Endothelial cell (in vitro differentiated cells): ENCODE measurements around the gene DCPS. TPM values are rescaled to one million over a fixed set of nuclear protein-coding genes. Genes with fewer than 3 reads are reported as not detected.

ENCODE experiments used
- DNase-seq: peaks from one replicate; pipeline ENCODE4 v3.0.0; 2021; ENCODE audit warnings: low spot score
- H3K27ac Mint-ChIP-seq: one replicate; pipeline ENCODE4 v1.8.0; 2021; ENCODE audit warnings: mixed read lengths, inconsistent platforms; ENCODE audit not compliant: unreplicated experiment
- H3K27me3 Mint-ChIP-seq: one replicate; pipeline ENCODE4 v1.8.0; 2021; ENCODE audit warnings: mild to moderate bottlenecking, moderate library complexity, mixed read lengths, inconsistent platforms; ENCODE audit not compliant: unreplicated experiment
- H3K36me3 Mint-ChIP-seq: one replicate; pipeline ENCODE4 v1.8.0; 2021; ENCODE audit warnings: mild to moderate bottlenecking, low read depth, mixed read lengths, inconsistent platforms; ENCODE audit not compliant: unreplicated experiment
- H3K4me1 Mint-ChIP-seq: one replicate; pipeline ENCODE4 v1.8.0; 2021; ENCODE audit warnings: mild to moderate bottlenecking, mixed read lengths, inconsistent platforms; ENCODE audit not compliant: unreplicated experiment
- H3K4me3 Mint-ChIP-seq: one replicate; pipeline ENCODE4 v1.8.0; 2021; ENCODE audit warnings: mild to moderate bottlenecking, mixed read lengths, inconsistent platforms; ENCODE audit not compliant: unreplicated experiment
- H3K9me3 Mint-ChIP-seq: one replicate; pipeline ENCODE4 v1.8.0; 2021; ENCODE audit warnings: mixed read lengths, inconsistent platforms; ENCODE audit not compliant: unreplicated experiment
- total RNA-seq: library from RNA; stranded (reverse); fragmentation: NEBNext Ultra II Directional; extraction: Animal tissue kit (Norgen Biotek cat#: 25700); gene quantifications from one replicate; pipeline ENCODE4 v1.2.1, GENCODE V29; 2021; ENCODE audit not compliant: unreplicated experiment
- TF ChIP-seq, protein P1 (sequence below): fragments of 200-600 bp; sonication (generic); IDR thresholded peaks from one replicate; pipeline ENCODE4 v1.5.0; 2021; ENCODE audit warnings: antibody characterized with exemption; ENCODE audit not compliant: unreplicated experiment

Gene DCPS
- total RNA-seq, 1 donor from 2014 or later, result 11.3 TPM

DNA sequence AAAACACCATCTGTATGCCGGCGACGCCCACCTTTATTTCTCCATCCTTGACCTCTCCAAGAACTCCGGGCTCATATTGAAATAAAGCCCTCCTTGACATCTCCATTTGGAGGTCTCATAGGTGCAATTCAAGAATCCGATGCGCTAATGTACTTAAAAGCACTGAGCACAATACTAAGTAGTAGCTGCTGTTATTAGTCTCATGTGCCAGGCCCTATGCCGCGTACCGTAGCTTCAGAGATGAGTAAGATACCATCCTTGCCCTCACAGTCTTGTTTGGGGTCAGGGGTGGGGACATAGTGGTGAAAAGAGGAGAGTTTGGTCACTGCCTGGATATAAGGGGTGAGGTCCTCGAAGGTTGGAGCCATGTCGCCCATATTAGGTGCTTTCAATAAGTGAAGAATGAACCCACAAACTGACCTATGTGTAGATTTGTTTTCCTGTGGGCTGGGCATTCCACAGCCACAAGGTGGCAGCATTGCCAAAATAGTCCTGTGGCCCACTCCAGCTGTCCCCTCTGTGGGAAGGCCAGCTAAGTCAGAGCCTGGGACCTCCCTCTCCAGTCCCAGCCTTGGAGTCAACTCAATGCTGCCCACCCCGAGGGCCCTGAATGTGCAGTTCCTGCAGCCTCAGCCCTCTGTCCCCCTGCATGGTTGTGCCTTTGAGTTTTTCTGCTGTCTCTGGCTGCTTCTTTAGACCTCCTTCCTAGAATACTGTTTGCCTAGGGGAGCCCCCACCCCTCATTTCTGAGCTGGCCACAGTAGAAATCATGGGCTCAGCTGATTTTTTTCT, 6.5 kb downstream of the DCPS start:
- Mint-ChIP-seq H3K4me3 (no peak overlapping the region), H3K36me3 (peaks cover 4% of the 10 kb centered on the region), H3K27ac (no peak overlapping the region), H3K27me3 (no peaks in the 10 kb centered on the region), H3K9me3 (no peaks in the 10 kb centered on the region), H3K4me1 (no peaks in the 10 kb centered on the region)
- TF ChIP-seq, protein P1, sequence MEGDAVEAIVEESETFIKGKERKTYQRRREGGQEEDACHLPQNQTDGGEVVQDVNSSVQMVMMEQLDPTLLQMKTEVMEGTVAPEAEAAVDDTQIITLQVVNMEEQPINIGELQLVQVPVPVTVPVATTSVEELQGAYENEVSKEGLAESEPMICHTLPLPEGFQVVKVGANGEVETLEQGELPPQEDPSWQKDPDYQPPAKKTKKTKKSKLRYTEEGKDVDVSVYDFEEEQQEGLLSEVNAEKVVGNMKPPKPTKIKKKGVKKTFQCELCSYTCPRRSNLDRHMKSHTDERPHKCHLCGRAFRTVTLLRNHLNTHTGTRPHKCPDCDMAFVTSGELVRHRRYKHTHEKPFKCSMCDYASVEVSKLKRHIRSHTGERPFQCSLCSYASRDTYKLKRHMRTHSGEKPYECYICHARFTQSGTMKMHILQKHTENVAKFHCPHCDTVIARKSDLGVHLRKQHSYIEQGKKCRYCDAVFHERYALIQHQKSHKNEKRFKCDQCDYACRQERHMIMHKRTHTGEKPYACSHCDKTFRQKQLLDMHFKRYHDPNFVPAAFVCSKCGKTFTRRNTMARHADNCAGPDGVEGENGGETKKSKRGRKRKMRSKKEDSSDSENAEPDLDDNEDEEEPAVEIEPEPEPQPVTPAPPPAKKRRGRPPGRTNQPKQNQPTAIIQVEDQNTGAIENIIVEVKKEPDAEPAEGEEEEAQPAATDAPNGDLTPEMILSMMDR, result peak; percentile 75
- DNase-seq, result peak; percentile 85

DNA sequence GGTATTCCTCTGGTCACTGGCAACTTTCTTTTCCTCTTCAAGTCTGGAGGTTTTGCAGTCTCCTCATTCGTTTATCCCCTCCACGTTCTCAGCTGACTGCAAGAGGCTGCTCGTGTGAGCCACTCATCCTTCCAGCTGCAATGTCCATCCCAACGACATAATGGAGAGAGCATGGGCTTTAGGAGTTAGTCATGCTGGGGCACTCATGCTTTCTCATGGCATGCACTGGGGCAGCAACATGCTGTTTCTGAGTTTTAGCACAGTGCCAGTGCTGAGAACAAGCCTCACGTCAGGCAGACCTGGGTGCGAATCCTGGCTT, 7.1 kb downstream of the DCPS start:
- Mint-ChIP-seq H3K36me3 (peaks cover 4% of the 10 kb centered on the region), H3K4me1 (peaks cover 2% of the 10 kb centered on the region), H3K27me3 (no peaks in the 10 kb centered on the region), H3K9me3 (no peaks in the 10 kb centered on the region), H3K4me3 (no peak overlapping the region), H3K27ac (no peak overlapping the region)
- TF ChIP-seq, protein P1, result no peak
- no peak for DNase-seq

DNA sequence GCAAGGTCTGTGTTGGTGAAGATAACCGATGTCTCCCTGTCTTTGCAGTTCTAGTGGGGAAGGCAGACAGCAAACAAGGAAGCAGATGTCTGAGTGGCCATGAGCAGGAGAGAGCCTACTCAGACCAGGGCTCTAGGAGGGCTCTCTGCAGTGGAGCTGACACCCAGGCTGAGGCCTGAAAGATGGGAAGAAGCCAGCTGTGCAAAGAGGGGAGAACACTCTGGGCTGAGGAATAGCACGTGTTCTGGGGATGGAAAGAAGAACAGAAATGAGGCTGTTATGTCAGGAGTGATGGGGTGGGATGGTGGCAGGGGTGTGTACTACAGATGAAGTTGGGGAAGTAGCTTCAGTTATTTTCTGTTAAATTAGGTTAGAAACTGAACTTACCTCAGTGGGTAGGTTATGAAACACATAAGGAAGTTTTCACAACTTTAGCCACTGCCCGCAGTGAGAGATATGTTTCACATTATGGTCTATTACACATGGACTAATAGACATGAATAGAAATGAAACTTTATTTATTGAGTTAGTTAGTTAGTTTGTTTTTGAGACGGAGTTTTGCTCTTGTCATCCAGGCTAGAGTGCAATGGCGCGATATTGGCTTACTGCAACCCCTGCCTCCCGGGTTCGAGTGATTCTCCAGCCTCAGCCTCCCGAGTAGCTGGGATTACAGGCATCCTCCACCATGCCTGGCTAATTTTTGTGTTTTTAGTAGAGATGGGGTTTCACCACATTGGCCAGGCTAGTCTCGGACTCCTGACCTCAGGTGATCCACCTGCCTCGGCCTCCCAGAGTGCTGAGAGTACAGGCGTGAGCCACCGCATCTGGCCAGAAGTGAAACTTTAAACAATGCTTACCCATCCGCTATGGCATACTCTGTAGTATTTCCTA, 7.8 kb downstream of the DCPS start:
- Mint-ChIP-seq H3K27me3 (no peaks in the 10 kb centered on the region), H3K4me3 (no peak overlapping the region), H3K27ac (no peak overlapping the region), H3K4me1 (peaks cover 7% of the 10 kb centered on the region), H3K36me3 (peaks cover 8% of the 10 kb centered on the region), H3K9me3 (no peaks in the 10 kb centered on the region)
- DNase-seq, result no peak
- TF ChIP-seq, protein P1, result no peak

DNA sequence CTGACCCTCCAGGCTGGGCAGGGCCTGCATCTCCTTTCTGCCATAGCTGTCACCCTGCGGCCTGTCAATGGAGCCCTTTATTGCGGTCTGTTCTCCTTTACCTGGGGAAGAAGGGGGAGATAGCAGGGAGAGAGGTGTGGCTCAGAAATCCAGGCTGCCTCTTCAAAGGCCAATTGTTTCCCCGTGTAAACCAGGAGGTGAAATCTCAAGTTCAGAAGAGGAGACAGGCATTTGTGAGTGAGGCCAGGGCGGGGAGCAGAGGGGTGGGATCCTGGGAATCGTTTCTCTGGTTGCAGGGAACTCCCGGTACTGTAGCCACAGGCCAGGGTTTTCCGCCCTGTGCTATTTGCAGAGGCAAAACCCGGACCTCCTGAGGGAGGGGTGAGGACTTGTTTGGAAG, 9.1 kb downstream of the DCPS start:
- no peaks in the 10 kb centered on the region for H3K27me3 Mint-ChIP-seq
- DNase-seq, result no peak
- no peak overlapping the region for H3K4me3 Mint-ChIP-seq
- no peaks in the 10 kb centered on the region for H3K9me3 Mint-ChIP-seq
- no peak overlapping the region for H3K27ac Mint-ChIP-seq
- peaks cover 12% of the 10 kb centered on the region for H3K36me3 Mint-ChIP-seq
- TF ChIP-seq, protein P1, result no peak
- peaks cover 16% of the 10 kb centered on the region for H3K4me1 Mint-ChIP-seq

DNA sequence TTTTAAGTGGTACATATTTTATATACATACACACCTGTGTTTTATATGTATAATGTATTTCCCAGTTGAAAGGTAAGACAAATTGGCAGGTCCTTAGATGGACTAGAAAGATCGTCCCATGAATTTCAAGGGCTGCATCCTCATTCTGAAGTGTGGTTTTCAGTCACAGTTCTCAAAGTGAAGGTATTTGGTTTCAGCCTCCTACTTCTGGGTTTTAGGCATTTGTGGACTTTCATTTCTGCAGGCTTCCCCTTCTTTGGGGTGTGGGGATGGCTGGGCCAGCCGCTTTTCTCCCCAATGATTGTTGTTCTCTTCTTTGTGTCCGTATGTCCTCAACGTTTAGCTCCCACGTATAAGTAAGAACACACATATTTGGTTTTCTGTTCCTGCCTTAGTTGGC, 10.0 kb downstream of the DCPS start:
- H3K36me3 Mint-ChIP-seq, result peaks cover 12% of the 10 kb centered on the region
- TF ChIP-seq, protein P1, result no peak
- H3K27ac Mint-ChIP-seq, result no peak overlapping the region
- H3K4me1 Mint-ChIP-seq, result peaks cover 16% of the 10 kb centered on the region
- H3K9me3 Mint-ChIP-seq, result no peaks in the 10 kb centered on the region
- no peaks in the 10 kb centered on the region for H3K27me3 Mint-ChIP-seq
- H3K4me3 Mint-ChIP-seq, result no peak overlapping the region
- DNase-seq, result no peak
